Measurements from ENCODE around the gene LRRC40.
"Not testable (repeated sequence)": the region's sequence is repeated elsewhere in the genome, so short reads cannot be mapped to it uniquely, and the experiment has no call there.

The LRRC40 gene

DNA sequence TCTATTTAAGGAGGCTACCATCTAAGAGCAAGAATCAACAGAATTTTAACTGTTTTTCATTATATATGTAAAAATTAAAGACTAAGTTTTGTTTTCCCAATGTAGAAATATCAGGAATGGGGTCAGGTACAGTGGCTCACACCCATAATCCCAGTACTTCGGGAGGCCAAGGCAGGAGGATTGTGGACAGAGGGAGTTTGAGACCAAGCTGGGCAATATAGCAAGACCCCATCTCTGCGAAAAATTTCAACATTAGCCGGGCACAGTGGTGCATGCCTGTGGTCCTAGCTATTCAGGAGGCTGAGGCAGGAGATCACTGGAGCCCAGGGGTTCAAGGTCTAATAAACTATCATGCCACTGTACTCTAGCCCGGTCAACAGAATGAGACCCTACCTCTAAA is 5.3 kb downstream of the LRRC40 start:
- no peak for DNase-seq

DNA sequence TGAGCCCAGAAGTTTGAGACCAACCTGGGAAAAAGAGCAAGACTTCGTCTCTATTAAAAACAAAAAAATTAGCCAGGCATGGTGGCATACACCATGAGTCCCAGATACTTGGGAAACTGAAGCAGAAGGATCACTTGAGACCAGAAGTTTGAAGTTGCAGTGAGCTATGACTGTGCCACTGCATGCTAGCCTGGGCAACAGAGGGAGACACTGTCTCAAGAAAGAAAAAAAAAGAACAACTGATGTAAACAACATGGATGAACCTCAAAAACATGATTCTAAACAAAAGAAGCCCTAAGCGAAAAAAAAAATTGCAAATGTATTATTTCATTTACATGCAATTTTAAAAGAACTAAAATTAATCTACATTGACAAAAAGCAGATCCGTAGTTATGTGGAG is 9.0 kb downstream of the LRRC40 start:
- DNase-seq, result no peak

DNA sequence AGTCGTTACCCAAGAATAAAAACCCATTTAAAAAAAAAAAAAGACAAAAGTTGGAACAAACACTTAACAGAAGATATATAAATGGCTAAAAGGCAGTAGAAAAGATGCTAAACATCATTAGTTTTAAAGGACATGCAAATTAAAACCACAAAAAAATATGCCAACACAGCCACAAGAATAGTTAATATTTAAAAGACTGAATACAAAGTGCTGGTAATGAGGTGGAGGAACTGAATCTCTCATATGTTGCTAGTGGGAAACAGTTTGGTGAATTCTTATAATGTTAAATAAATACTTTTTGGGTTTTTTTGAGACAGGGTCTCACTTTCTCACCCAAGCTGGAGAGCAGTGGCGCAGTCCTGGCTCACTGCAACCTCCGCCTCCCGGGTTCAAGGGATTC is 10.0 kb downstream of the LRRC40 start:
- DNase-seq, result no peak

DNA sequence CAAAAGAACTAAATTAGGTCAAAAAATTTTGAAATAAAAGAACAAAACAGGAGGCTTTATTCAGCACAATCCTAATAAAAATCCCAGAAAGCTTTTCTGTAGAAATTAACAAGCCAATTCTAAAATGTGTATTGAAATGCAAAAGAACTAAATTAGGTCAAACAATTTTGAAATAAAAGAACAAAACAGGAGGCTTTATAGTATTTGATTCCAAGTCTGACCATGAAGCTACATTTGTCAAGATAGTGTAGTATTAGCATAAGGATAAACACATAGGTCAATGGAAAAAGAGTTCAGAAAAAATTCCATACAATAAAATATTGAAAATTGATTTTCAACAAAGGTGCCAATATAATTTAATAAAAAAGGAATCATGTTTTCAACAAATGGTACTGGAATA is 10.8 kb downstream of the LRRC40 start:
- no peak for DNase-seq

DNA sequence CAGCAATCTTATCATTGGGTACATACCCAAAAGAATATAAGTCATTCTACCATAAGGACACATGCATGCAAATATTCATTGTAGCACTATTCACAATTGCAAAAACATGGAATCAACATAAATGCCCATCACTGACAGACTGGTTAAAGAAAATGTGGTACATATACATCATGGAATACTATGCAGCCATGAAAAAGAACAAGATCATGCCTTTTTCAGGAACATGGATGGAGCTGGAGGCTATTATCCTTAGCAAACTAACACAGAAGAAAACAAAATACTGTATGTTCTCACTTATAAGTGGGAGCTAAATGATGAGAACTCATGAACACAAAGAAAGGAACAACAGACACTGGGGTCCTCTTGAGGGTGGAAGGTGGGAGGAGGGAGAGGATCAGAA is 12.9 kb downstream of the LRRC40 start:
- DNase-seq, result not testable (repeated sequence)

DNA sequence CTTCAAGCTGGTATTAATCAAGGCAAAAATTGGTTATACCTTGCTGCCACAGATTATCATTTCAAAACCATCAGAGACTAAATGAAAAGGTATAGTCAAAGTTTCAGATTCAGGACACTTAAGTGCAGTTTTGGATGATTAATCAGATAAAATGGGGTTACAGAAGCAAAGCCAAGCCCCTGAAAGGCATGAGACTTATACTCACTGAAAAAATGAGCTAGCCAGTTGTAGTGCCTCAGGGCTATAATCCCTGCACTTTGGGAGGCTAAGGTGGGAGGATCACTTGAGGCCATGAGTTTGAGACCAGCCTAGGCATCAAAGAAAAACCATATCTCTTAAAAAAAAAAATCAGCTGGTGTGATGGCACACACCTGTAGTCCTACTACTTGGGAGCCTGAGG is 15.2 kb downstream of the LRRC40 start:
- no peak for DNase-seq

DNA sequence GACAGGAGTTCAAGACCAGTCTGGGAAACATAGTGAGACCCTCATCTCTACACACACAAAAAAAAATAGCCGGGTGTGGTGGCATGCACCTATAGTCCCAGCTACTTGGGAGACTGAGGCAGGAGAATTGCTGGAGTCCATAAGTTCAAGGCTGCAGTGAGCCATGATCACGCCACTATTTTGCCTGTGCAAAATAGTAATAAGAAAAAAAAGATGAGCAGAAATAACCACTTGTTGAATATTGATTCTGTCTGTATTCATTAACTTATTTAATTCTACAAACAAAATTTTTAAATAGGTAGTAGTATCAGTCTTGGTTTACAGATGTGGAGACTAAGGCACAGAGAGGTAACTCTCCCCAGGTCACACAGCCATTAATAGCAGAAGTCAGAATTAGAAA is 16.9 kb downstream of the LRRC40 start:
- no peak for DNase-seq

DNA sequence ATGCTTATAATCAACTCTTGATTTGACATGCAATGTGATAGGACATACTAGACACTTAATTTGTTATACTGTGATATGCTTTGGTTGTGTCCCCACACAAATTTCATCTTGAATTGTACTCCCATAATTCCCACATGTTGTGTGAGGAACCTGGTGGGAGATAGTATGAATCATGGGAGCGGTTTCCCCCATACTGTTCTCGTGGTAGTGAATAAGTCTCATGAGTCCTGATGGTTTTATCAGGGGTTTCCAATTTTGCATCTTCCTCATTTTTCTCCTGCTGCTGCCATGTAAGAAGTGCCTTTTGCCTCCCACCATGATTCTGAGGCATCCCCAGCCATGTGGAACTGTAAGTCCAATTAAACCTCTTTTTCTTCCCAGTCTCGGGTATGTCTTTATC is 20.2 kb downstream of the LRRC40 start:
- not testable (repeated sequence) for DNase-seq

DNA sequence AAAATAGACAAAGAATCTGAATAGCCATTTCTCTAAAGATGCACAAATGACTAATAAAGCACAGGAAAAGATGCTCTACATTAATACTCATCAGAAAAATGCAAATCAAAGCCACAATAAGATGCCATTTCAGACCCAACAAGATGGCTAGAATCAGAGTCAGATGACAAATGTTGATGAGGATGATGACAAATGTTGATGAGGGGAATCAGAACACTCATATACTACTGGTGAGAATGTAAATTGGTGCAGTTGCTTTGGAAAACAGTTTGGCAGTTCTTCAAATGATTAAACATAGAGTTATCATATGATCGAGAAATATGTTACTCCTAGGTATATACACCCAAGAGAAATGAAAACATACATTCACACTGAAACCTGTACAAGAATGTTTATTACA is 33.9 kb downstream of the LRRC40 start:
- no peak for DNase-seq

DNA sequence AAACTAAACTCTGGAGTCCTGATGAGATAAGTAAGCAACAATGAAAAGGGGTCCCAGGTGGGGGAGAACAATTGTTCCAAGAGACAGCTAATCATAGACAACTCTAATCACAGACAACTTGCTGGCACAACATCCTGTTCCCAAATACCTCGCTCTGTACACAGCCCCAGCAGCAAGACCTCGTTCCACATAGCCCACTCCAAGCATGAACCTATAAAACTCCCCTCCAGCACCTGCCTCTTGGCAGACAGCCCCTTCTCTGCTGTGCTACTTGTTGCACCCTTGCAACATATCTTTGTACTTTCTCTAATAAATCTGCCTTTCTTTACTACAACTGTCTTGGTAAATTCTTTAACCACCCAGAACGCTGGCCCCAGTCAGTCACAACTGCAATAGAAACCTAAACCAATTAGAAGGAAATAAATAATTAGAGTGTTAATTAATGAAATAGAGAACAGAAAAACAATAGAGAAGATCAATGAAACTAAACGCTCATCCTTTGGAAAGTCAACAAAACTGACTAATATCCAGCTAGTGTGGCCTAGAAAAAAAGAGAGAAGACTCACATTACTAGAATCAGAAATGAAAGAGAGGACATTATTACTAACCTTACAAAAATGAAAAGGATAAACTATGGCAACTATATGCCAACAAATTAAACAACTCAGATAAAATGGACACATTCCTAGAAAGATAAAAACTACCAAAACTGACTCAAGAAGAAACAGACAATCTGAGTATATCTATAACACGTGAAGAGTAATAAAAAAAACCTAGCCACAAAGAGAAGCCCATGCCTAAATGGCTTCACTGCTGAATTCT is 36.1 kb downstream of the LRRC40 start:
- no peak for DNase-seq

DNA sequence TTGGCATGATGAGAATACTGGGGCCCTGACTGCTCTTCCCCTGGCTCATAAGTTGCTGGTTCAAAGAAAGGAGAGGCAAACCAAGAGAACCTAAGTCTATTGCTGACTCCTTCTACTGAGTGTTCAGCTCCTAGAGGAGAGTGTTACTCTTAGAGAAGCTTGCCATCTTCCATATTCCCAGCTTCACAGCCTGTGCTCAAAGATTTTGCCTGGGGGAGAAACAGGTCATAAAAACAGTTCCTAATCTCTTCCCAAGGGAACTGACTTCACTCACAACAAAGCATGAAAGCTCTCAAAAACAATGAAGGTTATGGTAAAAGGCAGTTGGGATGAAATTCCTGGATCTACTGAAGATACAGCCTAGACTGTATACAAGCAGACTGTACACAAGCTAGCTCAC is 37.1 kb downstream of the LRRC40 start:
- no peak for DNase-seq

DNA sequence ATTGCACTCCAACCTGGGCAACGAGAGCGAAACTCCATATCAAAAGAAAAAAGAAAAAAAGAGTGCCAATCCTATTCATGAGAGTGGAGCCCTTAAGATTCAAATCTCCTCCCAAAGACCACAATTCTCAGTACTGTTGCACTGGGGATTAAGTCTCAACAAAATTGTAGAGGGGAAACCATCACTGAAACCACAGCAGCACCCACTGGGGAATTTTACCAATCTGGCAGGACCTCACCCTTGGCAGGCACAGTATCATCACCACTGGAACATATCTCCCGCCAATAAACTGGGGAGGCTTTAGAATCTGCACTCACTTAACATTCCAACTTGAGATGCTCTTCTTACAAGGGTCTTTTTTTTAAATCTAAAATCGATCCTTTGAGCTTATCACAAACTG is 41.0 kb downstream of the LRRC40 start:
- DNase-seq, result no peak

DNA sequence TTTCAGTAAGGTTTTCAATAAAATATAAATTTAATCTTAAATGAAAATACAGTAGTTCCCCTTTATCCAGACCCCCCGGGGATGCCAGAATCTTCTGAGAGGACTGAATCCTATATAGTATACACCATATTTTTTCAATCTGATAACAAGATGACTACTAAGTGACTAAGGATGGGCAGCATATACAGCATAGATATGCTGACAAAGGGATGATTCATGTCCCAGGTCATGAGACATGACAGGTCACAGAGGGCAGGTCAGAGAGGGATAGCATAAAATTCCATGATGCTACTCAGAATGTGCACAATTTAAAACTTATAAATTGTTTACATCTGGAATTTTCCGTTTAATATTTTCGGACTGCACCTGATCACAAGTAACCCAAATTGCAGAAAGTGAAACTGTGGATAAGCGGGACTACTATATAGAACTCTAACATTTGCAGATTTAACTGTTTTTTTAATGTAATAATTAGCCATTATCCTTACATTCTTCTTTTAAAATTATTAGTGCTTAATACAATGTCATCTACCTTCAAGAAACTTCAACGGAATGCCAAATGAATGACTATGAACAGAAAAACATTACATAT is 48.8 kb downstream of the LRRC40 start:
- no peak for DNase-seq

DNA sequence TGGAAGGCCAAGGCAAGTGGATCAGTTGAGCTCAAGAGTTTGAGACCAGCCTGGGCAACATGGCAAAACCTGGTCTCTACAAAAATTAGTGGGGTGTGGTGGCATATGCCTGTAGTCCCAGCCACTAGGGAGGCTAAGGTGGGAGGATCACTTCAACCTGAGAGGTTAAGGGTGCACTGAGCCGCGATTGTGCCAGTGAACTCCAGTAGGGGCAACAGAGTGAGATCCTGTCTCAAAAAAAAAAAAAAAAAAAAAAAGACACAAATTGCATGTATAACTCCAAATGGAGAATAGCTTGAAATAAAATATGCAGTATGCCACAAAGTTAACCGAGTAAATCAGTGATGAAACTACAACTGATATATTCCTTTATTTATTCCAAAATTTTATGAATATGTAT is 51.6 kb downstream of the LRRC40 start:
- no peak for DNase-seq

DNA sequence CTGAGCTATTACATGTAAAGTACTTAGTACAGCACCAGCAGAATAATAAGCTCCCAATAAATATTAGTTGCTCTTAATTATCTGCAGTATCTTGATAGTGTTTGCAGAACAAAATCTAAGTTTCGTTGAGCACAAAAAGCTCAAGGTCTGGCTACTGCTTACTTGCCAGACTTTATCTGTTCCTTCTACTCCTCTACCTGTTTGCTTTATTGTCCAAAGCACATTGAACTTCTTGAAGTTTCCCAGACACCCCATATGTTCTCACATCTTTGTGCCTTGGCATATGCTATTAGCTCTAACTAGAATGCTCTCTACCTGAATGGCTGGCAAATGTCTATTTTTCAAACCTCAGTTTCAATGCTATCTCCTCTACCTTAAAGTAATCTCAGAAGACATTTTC is 54.9 kb downstream of the LRRC40 start:
- no peak for DNase-seq

DNA sequence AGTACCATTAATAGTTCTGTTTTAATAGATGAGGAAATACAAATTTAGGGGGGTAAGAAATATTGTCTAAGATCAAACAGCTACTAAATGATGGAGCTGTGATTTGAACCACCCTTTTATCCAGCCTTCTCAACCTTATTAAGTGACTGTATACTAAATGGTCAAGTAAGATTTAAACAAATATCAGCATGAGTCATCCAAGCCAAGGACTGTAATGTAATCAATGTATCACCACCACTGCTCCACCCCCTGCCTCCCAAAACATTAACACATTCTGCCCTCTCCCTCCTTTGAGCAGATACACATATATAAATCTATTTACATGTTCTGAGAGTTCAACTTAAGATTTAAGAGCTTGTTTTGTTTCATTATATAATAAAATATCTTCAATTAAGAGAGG is 58.9 kb downstream of the LRRC40 start:
- DNase-seq, result no peak

DNA sequence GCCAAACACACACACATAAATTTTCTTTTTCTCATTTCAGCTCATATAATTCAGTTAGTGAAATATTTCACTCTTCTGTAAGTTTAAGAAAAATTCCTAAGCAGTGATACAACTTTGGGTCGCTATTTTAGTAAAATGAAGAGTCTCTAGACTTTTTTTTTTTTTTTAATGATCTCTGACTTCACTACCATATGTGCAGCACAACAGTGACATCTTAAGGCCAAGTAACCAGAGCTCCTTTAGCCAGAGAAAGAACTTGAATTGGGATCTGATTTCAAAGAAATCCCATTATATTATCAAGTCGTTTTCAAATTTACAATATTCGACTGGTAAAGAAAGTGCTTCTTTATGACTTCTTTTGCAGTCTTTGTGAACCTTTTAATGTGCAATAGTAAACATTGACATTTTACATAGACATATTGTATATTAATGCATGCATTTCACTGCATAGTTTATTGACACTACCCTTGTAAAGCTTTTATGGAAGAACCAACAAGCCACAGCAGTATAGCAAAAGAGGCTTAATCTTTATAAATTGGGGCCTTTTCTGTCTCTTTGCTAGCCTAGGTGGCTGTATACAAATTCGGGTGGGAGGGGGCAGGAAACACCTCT is 62.2 kb downstream of the LRRC40 start:
- DNase-seq, result no peak

DNA sequence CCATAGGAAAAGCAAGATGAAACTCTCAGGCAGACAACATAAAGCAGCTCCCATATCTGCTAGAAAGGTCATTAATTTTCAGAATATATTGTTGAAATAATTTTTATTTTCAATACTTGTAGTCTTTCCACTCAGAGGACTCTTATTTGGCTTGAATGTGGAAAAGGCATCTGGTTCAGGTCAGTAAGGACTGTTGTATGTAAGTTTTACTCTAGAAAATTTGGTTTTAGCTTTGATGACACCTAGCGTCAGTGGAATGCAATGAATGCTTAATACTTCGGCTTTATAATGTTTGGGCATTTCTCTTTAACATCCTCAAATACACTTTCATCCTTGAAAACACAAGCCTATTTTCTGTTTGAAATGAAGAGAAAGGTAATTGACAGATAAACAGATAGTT is 63.3 kb downstream of the LRRC40 start:
- DNase-seq, result no peak

DNA sequence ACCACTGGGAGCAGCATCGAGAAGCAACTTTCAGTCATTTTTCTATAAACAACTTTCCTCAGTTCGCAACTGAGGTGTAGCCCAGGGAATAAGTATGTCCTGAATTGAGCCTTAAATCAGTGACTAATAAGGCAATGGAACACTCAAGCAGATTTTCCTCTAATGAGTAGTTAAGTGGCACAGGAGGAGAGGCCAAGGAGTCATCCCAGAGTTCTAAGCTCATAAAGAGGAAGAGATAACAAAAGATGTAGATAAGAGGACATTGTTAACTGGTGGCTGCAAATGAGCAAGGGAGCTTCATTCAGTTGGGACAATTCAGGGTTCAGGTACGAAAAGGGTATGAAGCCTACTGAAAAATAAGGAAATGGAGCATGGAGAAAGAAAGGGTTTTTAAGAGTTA is 64.5 kb downstream of the LRRC40 start:
- DNase-seq, result no peak

DNA sequence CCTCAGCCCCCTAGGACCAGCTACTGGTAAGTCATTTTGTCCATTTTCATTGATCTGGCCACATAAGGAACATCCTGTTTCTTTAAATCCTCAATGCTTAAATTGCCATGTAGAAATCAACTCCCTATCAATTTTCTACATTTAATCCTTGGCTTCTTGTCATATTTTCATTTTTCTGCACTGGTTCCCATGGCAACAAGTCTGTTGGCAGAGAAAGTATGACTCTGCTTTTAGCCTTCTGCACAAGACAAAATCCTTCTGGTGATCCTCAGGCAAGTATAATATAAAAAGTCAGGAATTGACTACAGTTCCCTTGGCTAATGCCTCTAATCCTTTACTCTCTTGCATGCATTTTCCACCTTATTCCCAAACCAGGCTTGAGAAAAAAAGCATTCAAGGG is 65.0 kb downstream of the LRRC40 start:
- no peak for DNase-seq

DNA sequence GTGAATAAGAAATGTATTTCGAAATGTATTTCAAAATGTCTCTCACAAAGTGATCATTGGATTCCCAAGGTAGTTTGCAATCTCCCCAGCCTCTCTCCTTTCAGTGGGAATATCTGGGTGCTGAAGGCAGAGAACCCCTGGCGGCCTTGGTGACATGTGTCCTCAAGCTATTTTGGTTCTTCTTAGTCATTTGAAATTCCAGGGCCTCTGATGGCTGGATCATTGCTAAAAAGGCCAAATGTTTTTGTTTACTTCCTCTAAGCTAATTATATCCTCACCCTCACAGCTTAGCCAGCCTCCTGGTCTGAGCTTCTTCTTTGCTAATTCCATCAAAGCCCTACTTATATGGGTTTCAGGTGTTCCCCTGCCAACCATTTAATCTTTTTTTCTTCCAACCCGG is 71.2 kb downstream of the LRRC40 start:
- DNase-seq, result no peak

DNA sequence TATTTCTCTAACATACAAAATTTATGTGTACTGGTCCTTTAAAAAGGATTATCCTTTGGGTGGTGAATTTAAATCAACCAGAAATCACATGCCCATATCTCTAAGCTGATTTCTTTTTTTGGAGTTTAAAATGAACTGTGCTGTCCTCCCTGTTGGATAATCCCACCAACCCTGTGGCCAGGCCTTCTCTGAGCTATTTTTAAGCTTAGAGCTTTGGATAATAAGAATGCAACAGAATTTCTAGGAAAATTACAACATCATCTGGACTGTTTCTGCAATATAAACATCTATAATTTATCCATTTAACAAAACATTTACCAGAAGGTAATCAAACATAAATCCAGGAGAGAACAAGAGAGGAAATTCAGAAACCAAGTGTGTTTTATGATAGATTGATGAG is 88.3 kb downstream of the LRRC40 start:
- DNase-seq, result no peak

DNA sequence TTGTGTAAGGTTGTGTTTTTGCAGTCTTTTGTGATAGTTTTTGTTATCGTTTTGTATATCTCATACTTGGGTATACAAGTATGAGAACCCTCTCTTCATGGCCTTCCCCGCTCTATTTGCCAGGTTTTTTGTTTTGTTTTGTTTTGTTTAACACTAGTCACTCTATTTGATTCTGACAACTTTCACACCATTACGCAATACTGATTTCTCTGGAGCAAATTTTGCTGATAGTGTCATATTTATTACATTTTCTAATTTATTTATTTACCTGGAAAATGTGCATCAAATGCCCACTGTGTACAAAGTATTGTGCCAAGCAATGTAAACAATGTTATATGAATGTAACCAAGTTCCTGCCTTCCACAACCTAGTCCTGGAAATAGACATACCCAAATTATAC is 90.1 kb downstream of the LRRC40 start:
- DNase-seq, result no peak

DNA sequence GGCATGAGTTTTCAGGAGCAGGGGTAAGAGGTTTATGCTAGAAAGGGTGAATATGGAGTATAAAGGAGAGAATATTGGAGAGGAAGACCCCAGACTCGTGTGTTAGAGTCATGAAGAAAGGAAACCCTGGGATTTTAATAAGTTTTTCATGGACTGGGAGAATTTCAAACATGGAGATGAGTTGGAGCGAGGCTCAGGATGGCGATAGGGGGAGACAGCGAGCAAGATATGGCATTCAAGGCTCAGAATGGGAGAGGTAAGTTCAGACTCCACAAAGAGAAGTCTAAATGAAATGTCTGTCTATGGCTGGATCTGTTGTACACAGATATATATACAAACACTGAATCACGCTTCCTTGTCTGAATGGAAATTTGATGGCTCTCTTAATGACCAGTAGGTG is 92.5 kb downstream of the LRRC40 start:
- no peak for DNase-seq

DNA sequence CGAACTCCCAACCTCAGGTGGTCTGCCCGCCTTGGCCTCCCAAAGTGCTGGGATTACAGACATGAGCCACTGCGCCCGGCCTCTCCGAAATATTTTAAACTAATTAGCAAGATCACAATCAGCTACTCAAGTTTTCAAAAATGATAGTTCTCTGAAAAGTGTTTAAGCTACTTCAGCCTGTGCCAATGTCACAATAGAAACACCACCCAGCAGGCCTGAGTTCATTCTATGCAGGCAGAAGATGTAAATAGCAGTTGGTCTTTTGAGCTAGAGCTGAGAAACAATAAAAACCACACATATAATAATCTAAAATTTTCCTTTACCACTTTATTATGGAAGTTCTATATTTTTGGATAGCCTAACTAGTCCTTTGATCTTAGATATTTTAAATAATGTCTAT is 96.1 kb downstream of the LRRC40 start:
- DNase-seq, result no peak

Data from activated CD4-positive, alpha-beta T cell treated with anti-CD3 and anti-CD28 coated beads, Interleukin-2, amount 50 U/mL, for 48 hours (primary cell).